ENCODE measurements around the gene GIN1. TPM values are rescaled to one million over a fixed set of nuclear protein-coding genes. Genes with fewer than 3 reads are reported as not detected.
"Not testable (repeated sequence)": the region's sequence is repeated elsewhere in the genome, so short reads cannot be mapped to it uniquely, and the experiment has no call there.

The GIN1 gene
- total RNA-seq, 1 experiment from 2014 or later = 4.5 TPM

- DNase-seq (ENCODE audit: low read depth) = peak; percentile 4
- in situ Hi-C loops (cut with HindIII; ENCODE audit: low pct_unique_long_range_greater_than_20kb, low sequenced_read_pairs) = no loop called here
Measured at GRCh38 chr5:103060424-103060954, 59.4 kb downstream of the GIN1 start.

DNA sequence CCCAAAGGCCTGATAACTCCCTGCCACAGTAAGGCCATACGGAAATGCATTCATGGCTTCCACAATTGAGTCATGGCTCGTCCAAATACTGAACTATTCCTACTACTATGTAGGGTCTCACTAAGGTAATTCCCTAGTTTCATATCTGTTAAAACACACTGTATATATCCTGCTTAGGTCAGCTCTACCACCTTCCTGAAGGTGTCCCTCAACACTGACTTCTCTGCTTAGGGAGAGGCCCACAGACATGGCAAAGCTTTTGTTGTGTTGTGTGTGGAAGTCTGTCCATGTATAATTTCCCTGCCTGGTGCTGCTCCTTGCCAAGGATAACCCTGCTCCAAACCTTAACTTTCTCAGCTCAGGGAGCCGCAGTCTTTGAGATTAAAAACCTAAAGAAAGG is 60.4 kb downstream of the GIN1 start:
- in situ Hi-C loops (cut with HindIII; ENCODE audit: low pct_unique_long_range_greater_than_20kb, low sequenced_read_pairs) = no loop called here
- no peak for DNase-seq (ENCODE audit: low read depth)

GRCh38 chr5:103057208-103058130 is 62.5 kb downstream of the GIN1 start:
- no peak for DNase-seq (ENCODE audit: low read depth)
- in situ Hi-C loops (cut with HindIII; ENCODE audit: low pct_unique_long_range_greater_than_20kb, low sequenced_read_pairs) = no loop called here

DNA sequence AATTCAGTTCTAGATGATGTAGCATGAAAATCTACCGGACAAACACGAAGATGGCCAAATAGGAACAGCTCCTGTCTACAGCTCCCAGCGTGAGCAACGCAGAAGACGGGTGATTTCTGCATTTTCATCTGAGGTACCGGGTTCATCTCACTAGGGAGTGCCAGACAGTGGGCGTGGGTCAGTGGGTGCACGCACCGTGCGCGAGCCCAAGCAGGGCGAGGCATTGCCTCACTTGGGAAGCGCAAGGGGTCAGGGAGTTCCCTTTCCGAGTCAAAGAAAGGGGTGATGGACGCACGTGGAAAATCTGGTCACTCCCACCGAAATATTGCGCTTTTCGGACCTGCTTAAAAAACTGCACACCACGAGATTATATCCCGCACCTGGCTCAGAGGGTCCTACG is 73.2 kb downstream of the GIN1 start:
- in situ Hi-C loops (cut with HindIII; ENCODE audit: low pct_unique_long_range_greater_than_20kb, low sequenced_read_pairs); DNase-seq (ENCODE audit: low read depth): not testable (repeated sequence)

GRCh38 chr5:103041071-103041676 is 78.8 kb downstream of the GIN1 start:
- in situ Hi-C loops (cut with HindIII; ENCODE audit: low pct_unique_long_range_greater_than_20kb, low sequenced_read_pairs) = no loop called here
- DNase-seq (ENCODE audit: low read depth) = peak; percentile 14

GRCh38 chr5:103037673-103038455 is 82.1 kb downstream of the GIN1 start:
- DNase-seq (ENCODE audit: low read depth) = no peak
- in situ Hi-C loops (cut with HindIII; ENCODE audit: low pct_unique_long_range_greater_than_20kb, low sequenced_read_pairs) = no loop called here

DNA sequence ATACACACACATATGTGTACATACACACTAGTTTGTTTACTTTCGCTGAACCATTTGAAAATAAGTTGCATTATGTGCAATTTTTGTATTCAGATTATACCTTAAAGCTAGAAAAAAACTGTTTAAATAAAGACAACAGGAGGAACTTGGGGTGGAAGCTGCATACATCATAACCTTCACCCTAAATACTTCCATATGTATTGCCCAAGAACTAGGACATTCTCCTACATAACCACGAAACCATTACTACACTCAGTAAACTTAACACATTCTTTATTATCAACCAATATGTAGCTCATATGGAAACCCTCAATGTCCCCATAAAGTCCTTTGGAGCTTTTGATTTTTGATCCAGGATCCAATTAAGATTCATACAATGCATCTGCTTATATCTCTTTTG is 83.3 kb downstream of the GIN1 start:
- in situ Hi-C loops (cut with HindIII; ENCODE audit: low pct_unique_long_range_greater_than_20kb, low sequenced_read_pairs) = no loop called here
- no peak for DNase-seq (ENCODE audit: low read depth)

Other genes starting within 250 kb of the GIN1 start
- gene PPIP5K2, start 163 bp upstream of the GIN1 start, total RNA-seq (2014; rRNA removed; shearing (Covaris generic); ENCODE audit: low replicate concordance) = 19.4 and 19.7 TPM in 2 replicates
- 9.8 and 13.6 TPM in 2 replicates for gene MACIR, start 138.6 kb upstream of the GIN1 start, total RNA-seq (2014; rRNA removed; shearing (Covaris generic); ENCODE audit: low replicate concordance)

Data from Caki2 (cell line).